Measurements from ENCODE around the gene WNK2.

WNK2 gene

DNA sequence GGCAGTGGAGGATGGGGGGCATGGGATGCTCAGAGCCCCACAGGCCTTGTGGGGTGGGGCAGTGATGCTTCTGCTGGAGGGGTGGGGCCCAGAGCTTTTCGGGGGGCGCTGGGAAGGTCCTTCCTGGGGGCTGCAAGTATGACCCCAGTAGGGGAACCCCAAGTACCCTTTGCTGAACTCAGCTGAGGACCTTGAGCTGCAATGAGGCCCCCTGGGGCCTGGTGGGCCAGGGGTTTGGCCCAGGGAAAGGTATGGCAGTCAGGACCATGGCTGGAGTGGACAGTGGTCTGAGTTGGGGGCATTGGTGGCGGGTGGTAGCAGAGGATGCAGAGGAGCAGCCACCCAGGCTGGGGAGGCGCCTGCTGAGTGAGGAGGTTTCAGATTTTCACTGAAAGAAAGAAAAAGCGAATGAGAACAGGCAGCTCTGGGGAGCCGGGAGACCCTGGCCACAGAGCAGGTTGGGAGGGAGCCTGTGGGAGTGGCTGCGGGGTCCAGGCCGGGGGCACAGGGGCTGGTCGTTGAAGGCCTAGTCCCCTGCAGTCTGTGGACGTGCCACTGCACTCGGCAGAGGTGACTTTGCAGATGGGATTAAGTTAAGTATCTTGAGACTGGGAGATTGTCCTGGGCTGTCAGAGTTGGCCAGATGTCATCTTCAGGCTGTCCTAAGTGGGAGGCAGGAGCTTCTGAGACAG is 19.2 kb downstream of the WNK2 start:
- no peak for DNase-seq

DNA sequence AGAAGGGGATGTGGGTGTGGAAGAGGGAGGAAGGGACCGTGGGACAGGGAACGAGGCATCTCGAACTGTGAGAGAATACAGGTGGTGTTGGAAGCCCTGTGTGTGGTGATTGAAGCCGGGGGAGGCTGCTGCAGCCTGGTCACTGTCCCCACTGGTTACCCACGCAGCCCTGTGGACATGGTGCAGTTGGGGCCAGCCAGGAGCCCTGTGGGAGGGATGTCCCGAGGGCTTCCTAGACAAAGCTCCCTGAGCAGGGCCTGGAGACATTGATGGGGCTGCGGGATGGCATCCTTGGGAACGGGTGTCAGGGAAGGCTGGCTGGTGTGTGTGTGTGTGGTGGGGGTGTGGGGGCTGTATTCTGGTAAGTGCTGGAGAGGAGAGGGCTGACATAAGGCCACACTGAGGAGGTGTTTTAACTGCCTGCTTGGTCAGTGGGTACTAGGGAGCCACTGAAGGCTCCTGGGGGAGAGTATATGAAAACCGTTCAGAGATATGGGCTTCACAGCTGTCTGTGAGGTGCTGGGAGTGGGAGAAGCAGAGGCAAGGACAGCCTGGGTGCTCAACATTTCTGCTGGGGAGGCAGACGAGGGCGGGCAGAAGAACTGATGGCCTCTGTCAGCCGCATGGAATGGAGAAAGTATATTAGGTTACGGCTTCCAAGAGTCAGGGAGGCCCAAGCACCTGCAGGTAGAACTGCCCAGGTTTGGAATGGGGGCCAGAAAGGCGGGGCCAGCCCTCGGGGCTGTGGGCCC is 20.0 kb downstream of the WNK2 start:
- DNase-seq = peak; percentile 2

DNA sequence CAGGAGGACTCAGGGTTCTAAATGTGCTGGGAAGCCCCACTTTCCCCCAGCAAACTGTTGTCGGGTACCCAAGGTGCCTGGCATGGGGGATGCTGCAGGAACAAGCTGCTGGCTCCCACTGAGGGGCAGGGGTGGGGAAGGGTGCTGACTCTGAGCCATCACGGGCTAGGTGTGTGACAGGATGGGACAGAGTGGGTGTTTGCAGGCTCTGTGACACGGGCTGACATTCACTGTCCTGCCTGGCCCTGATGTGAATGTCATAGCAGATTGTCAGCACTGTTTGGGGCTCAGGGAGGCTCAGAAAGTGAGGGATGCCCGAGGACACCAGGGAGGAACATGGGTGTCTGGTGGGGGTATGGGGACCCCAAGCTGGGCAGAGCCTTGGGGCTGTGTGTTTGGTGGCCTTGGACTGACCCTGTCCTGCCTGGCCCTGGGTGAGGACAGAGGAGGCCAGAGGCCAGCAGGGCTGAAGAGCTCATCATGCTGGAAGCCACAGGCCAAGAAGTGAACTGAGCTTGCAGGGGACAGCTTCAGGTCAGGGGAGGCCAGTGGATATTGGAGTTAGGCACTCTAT is 20.6 kb downstream of the WNK2 start:
- DNase-seq = no peak

DNA sequence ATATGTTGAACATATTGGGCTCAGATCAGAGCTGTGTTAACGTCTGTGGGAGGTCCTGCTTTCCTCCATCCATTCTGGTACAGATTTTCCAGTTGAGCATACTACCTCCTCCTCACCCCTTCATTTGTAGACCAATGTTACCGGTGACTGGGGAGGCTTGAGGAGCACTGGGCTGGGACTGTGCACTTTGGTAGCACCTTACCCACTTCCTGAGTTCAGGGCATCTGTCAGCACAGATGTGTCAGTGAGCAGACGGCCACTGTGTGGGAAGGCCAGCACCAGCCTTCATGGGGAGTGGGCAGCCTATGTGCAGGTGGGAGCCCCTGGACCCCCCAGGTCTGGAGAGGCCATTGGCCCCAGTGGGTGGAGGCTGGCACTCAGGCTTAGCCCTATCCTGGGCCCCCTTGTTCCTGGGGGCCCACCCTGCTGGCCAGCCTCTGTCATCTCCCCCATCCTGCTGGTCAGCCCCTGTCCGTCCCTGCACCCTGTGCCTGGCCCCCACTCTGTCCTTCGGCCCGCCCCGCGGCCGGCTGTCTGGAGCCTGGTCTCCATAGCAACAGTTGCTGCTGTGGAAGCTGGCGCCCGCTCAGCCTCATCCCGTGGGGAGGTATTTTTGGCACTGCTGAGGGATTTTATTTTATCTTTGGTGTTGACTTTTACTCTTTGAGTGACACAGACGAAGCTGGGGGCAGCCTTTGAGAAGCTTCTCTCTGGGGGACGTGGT is 21.3 kb downstream of the WNK2 start:
- DNase-seq = no peak

DNA sequence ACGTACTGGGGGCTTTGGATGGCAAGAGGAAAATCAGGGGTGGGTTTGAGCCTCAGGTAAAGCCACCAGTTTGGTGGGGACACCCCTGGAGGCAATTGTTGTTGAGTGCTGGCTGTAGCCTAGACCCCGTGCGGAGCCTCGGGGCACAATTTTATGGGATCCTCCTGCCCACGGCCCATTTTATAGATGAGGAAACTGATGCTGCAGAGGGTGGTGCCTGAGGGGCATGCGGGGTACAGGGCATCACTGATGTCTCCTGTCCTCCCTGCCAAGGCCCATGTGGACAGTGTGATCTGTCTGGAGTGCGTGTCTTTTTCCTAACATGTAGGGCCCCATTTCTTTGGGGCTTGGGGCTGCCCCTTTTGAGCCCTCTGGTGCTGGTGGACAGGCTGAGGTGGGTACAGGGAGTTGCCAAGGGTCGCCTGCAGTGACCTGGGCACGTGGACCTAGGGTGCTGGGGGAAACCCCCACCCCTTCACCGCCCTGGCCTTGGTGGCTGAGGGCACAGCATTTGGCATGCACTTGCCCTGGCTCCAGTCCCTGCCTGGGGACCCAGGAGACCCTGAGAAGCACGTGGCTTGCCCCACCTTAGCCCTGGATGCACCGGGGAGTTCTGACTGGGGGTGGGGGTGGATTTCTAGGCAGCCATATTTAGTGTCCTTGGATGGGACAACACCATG is 22.1 kb downstream of the WNK2 start:
- DNase-seq = no peak

DNA sequence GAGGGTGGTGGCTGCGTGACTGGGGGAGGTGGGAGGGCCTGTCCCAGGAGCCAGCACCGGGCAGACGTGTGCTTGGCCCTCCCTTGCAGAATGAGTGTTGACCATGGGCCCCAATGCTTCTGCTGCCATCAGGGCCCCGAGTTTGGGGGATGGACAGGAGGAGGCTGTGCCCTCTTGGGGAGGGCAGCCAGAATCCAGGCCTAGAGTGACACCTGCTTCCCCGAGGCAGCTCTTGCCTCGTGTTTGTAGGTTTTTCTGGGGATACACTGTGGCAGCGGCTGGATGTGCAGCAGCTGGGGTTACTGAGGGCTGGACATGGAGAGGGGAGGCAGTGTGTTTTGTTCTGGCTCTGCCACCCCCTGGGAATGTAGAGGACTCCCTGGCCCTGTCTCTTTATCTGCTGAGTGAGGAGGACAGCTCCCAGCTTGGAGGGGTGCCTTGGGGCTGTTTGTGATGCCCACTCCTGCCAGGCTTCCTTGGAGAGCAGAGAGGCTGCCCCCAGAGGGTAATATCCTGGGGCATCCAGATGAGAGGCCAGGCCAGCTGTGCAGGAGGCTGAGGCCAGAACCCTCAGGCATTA is 22.7 kb downstream of the WNK2 start:
- DNase-seq = no peak

DNA sequence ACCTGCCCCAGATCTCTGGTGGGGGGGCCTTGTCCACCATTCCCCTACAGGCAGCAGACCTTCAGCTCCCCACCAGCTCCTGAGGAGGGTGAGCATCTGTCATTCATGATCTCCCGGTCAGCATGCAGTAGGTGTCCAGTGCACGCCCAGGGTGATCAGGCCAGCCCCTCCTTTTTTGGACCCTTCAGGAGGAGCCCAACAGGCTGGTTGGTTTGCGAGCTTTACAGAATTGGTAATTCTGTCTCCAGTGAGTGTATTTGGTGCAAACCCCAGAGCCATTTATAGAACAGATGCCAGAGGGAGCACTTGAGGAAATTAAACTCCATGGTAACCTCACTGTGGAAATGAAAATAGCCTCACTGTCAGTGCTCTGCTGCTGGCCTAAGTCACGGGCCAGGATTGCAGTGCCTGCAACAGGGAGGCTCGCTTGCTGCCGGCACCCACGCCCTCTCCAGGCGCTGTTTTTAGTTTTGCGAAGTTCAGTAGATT is 23.4 kb downstream of the WNK2 start:
- peak; percentile 5 for DNase-seq

DNA sequence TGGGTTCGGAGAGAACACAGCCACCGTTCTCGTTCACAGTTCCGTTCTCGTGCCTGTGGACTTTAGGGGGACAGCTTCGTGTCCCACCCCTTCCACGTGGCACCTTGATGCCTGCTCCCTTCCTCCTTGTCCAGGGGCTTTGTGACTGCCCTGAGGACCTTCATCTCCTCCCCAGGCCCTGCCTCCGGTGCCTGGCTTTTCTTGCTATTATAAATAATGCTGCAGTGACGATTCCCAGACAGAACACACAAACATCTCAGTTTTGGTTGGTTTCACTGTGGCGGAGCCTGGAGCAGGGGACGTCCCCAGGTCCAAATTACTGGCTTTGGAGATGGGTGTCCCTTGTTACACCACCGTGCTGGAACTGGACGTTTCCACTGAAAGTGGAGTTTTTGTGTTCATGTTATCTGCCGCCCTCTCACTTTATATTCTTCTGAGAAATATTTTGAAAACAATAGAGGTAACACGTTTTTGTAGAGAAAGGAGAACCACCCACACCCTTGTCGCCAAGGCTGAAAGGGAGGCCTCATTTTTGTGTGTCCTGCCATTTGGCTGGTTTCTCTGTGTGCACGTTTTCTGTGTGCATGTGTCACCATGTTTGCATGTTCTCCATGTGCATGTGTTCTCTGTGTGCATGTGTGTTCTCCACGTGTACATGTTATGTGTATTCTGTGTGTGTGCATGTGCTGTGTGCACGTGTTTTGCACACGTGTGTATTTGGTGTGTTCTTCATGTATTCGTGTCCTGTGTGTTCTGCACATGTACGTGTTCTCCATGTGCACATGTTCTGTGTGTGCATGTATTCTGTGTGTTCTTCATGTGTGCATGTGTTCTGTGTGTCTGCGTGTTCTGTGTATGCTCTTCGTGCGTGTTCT is 24.2 kb downstream of the WNK2 start:
- DNase-seq = no peak

DNA sequence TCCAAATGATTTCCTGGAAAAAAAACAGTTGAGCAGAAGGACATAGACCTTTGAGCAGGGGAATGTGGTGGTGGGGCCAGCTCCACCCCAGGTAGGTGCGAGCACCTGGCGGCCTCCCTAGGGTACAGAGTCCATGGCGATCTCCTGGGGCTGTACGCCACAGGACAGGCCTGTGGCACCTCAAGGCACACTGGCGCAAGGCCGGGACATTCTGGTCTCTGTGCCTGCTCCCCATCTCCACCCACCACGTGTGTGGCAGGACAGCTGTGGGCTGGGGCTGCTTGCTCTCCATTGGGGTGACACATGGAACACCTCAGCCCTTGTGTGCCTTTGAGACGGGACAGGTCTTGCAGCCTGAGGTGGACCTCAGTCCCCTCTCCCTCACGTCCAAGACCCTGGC is 25.2 kb downstream of the WNK2 start:
- DNase-seq = no peak

DNA sequence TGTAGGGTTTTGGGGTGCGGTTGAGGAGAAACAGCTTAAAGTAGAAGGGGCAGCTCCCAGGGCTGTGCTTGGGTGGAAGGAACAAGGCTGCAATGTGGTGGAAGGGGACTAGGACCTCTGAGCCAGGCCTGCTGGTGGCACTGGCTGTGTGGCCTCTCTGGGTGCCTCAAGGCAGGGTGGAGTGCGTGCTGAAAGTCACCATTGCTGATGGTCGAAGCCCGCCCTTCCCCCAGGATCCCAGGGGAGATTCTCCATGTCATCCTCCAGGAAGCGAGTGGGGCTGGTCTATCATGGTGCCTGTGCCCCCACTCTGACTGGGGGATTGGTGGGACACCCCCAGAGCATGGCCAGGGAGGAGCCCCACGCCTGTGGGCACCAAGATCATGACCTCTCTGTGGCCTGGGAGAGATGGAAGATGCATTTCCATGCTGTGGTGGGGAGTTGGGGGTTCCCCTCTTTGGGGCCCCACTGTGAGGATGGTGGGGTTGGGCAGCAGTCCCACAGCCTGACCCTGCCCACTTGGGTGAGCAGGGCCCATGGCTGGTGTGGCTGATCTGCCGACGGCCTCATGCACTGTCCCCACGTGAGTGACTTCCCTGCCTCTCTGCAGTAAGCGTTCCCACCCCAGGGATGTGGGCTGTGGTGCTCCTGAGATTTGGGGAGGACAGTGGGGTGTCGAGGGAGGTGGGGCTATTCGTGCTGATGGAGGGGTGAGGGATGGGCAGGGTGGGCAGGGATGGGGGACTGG is 25.8 kb downstream of the WNK2 start:
- DNase-seq = no peak

DNA sequence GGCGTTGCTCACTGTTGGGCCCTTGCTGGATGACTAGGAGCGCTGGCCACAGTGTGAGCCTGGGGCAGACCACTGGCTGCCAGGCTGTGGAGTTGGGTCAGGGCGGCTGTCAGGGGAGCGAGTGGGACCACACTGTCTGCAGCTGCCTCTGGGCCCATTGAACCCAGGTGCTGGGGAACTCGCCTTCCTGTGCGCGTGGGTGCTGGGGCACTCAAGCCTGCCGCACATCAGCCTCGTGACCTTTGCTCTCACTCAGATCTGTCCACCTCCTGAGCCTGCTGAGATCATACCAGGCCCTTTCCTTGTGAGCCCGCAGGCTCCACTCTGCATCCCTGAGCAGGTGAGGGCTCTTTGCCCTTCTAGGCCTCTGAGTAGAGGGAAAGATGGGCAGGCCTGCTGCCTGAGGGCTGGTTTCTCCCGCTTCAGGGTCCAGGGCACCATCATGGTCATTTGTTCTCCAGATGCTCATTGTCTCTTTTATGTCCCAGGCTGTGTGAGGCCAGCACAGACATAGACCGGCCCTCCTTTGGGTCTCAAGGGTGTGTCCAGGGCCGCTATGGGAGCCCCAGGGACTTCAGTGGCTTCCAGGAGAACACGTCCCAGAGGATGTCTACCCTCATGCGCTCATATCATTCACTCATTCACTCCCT is 26.5 kb downstream of the WNK2 start:
- no peak for DNase-seq

DNA sequence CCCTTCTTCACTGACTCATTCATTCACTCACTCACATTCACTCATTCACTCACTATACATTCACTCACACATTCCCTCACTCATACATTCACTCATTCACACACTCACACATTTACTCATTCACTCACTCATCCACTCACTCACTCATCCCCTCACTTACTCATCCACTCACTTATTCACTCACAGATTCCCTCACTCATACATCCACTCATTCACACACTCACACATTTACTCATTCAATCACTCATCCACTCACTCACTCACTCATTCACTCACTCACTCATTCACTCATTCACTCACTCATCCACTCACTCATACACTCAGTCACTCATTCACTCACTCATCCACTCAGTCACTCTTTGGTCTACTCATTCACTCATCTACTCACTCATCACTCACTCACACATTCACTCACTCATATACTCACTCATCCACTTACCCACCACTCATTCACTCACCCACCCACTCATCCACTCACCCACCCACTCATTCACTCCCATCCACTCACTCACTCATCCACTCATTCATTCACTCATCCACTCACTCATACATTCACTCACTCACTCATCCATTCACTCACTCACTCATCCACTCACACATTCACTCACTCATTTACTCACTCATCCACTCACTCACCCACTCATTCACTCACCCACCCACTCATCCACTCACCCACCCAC is 27.2 kb downstream of the WNK2 start:
- DNase-seq = no peak

DNA sequence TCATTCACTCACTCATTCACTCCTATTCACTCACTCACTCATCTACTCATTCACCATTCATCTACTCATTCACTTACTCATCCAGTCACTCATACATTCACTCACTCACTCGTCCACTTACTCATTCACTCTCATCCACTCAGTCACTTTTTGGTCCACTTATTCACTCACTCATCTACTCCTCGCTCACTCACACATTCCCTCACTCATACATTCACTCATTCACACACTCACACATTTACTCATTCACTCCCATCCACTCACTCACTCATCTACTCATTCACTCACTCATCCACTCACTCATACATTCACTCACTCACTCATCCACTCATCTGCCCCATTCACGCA is 27.7 kb downstream of the WNK2 start:
- no peak for DNase-seq

DNA sequence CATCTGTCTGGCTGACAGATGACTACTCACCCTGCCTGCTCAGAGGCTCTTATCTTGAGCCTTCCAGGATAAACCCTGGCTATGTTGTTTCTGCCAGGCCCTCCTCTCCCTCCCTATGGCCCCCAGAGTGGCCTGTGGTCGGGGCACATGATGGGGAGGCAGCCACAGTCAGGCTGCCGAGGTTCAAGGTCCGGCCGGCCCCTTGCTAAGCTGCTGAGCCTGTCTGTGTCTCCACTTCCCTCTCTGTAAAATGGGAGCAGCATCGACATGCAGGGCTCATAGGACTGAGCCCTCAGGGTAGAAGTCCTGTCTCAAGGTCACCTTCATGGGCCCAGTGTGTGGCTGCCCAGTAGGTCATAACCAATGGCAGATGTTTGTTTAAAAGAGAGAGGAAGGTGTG is 28.5 kb downstream of the WNK2 start:
- DNase-seq = no peak

DNA sequence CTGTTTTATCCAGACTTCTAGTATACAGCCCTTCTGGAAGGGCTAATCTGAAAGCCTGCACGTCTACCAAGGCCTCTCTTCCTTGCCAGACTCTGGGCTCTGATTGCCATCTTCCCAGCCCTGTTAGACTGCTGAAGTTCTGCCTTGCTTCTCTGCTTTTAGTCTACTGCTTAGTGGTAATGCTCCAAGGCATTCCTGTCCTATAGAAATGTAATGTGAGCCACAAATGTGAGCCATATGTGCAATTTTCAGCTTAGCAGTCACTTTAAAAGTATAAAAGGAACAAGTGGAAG is 32.1 kb downstream of the WNK2 start:
- DNase-seq = no peak

DNA sequence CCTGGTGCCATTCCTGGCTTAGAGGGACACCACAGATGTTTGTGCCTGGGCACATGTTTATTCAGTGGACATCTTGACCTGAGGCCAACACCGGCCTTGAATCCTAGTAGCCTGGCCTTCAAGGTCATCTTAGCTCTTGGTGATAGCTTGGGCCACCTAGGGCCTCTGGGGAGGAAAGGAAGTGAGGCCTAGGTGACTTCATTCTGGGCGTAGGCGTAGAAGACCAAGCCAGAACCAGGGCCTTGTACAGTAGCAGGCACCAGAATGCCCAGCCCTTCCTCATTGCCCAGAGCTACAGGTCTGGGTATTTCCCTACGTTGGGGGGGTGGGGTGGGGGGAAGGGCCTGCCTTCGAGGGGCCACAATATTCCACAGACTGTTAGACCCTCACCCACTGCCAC is 33.8 kb downstream of the WNK2 start:
- no peak for DNase-seq

DNA sequence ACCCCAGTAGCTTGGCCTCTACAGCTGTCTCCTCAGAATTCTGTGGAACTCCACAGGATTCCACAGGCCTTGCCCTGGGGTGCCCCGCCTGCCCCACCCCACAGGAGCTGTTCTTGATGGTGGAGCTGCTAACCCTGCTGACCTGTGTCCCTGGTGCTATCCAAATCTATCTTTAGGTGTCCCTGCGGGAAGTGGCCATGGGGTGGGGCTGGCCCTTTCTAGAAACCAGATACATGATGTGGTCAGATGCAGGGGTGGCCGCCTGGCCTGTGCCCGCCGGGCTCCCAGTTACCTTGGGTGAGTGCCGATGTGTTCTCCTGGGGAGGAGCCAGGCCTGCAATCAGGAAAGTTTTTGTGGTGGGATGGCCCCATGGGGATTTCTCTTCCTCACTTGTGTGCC is 34.2 kb downstream of the WNK2 start:
- no peak for DNase-seq

DNA sequence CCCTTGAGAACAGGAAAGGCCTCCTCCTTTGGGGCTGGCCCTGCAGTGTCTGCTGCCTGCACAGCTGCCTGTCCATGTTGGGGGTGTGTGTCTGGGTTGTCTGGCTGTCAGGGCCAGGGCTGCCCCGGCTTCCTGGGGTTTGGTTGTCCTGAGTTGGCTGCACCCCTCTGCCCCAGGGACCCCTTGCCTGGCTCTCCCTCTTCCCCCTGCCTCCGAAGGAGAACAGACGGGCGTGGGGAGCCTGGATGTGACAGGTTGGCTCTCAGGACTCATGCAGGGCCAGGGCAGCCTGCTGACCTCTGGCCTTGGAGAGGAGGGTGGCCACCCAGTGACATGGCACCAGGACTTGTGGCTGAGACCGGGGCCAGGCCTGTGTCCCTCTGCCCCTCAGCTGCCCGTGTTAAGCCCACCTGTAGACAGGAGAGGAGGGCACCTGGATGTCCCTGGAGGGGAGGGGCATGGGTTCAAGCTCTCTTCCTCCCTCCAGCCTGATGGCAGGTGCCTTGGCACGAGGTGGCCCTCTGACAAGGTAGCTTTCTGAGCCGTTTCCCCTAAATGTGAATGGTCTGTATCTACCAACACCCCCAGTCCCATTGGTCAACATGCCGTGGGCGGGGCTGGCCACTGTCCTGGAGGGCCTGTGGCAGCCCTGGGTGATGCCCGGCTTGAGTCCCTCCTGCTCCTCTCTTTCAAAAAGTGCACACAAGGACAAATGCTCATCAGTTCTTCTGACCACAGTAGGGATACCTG is 34.9 kb downstream of the WNK2 start:
- DNase-seq = no peak

DNA sequence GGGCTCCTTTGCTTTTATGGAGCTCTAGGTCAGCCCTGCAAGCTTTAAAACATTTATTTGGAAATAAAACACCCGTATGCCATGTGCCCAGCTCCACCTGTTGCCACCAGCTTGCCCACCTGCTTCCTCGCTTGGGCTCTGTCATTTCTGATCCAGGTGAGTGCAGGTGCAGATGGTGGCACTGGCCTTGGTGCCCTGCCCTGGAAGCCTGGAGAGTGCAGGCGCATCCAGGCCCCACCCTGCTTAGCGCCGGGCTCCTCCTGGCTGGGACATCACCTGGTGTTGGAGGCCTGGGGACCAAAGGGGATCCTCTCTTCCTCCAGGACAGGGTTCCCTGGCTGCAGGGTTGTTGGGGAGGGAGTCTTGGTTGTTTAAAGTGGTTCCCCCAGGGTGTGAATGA is 35.8 kb downstream of the WNK2 start:
- no peak for DNase-seq
